Uterus (tissue), 2 donors: ENCODE measurements around the gene PRADC1.

Source experiments
- CTCF ChIP-seq, 4 experiments: fragments of 200-600 bp in 2 of 4; fragments of 450-650 bp in 2 of 4; sonication (generic) in 2 of 4; IDR thresholded peaks; one replicate each; pipeline ENCODE4 v1.5.1; 2016 to 2019; ENCODE audit warnings: antibody characterized with exemption in 4 of 4, mild to moderate bottlenecking in 2 of 4, moderate library complexity in 1 of 4
- POLR2A ChIP-seq, 2 donors: fragments of 450-650 bp; IDR thresholded peaks; one replicate each; pipeline ENCODE4 v1.6.1; 2016; ENCODE audit warnings: antibody characterized with exemption in 2 of 2, mild to moderate bottlenecking in 1 of 2, moderate library complexity in 1 of 2

- TF ChIP-seq CTCF (IDR thresholded peaks at IDR 0.05) (no peak), POLR2A (IDR thresholded peaks at IDR 0.05) (no peak)
Measured at GRCh38 chr2:73253400-73253799, 20.4 kb upstream of the PRADC1 start.
